Esophagus squamous epithelium (tissue), 5 donors: Measurements from ENCODE around the gene KRT10. TPM values are rescaled to one million over a fixed set of nuclear protein-coding genes. Genes with fewer than 3 reads are reported as not detected.

Experiments used
- DNase-seq: peaks from one replicate; lab custom pipeline; 2025; lab: John Stamatoyannopoulos, UW
- H3K27ac ChIP-seq, 4 donors: fragments of 200-600 bp; sonication (generic); one replicate each; pipeline ENCODE4 v1.5.1; 2016 to 2019; ENCODE audit warnings: mild to moderate bottlenecking in 1 of 4
- H3K27me3 ChIP-seq, 4 donors: fragments of 200-600 bp; sonication (generic); 1 replicate in 3 of 4; 2 replicates in 1 of 4; pipeline versions ENCODE4 v1.5.1 to v1.6.0; 2017 to 2021; ENCODE audit warnings: antibody characterized with exemption in 1 of 4
- H3K36me3 ChIP-seq, 3 donors: fragments of 200-600 bp; sonication (generic); one replicate each; pipeline ENCODE4 v1.5.1; 2016 to 2019
- H3K4me1 ChIP-seq, 3 donors: fragments of 200-600 bp; sonication (generic); one replicate each; pipeline ENCODE4 v1.5.1; 2017 to 2019
- H3K4me3 ChIP-seq, 4 donors: fragments of 200-600 bp; sonication (generic); 1 replicate in 3 of 4; 2 replicates in 1 of 4; pipeline ENCODE4 v1.5.1; 2016 to 2019; ENCODE audit warnings: mild to moderate bottlenecking in 2 of 4, moderate library complexity in 1 of 4
- H3K9me3 ChIP-seq, 3 donors: fragments of 200-600 bp; sonication (generic); one replicate each; pipeline ENCODE4 v1.5.1; 2016 to 2019
- POLR2A ChIP-seq, 4 donors: fragments of 450-650 bp; IDR thresholded peaks; one replicate each; pipeline ENCODE4 v1.6.1; 2017; ENCODE audit warnings: antibody characterized with exemption in 4 of 4, mild to moderate bottlenecking in 4 of 4, moderate library complexity in 3 of 4
- WGBS, 2 donors: methylation state at CpG; one replicate each; pipeline ENCODE4 v1.1.5; 2018; 5-methylcytosine and 5-hydroxymethylcytosine counted together
- intact Hi-C: fragments of 100-400 bp; cut with DNase I; formaldehyde crosslinking; loops from one replicate; pipeline ENCODE4 v1.15.0; 2022
- total RNA-seq, 4 donors: library from RNA; depleted of rRNA; stranded (reverse); fragments of >200 nt; gene quantifications; one replicate each; pipeline ENCODE4 v1.1.0, GENCODE V29; 2016
- TF ChIP-seq, protein P1 (sequence below), 6 experiments: fragments of 450-650 bp in 4 of 6; fragments of 200-600 bp in 2 of 6; sonication (generic) in 2 of 6; IDR thresholded peaks; one replicate each; pipeline ENCODE4 v1.5.1; 2016 to 2019; ENCODE audit warnings: antibody characterized with exemption in 6 of 6, mild to moderate bottlenecking in 4 of 6, moderate library complexity in 4 of 6
- donor health status: DM: yes; HTN: yes; CAD: no.

Gene KRT10
- total RNA-seq, 4 donors from 2014 or later, result 14.4 to 50.0 (median 33.2) TPM

DNA sequence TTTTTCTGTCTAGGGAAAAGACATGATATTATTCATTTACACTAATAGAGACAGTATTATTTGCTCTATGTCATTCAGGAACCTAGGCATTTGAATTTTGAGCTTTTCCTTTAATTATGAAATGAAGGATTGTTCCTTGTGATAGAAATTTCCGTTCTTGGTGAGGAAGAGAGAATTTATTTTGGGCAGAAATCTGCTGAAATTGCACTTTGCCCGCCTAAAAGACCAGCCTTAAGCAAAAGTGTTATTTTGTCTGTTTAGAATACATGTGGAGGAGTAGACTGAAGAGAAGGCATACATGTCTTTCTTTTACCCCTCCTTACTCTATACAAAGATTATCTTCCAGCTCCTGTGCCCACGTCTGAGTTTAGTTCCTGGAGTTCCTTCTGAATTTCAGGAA is 16.8 kb upstream of the KRT10 start:
- TF ChIP-seq, protein P1, sequence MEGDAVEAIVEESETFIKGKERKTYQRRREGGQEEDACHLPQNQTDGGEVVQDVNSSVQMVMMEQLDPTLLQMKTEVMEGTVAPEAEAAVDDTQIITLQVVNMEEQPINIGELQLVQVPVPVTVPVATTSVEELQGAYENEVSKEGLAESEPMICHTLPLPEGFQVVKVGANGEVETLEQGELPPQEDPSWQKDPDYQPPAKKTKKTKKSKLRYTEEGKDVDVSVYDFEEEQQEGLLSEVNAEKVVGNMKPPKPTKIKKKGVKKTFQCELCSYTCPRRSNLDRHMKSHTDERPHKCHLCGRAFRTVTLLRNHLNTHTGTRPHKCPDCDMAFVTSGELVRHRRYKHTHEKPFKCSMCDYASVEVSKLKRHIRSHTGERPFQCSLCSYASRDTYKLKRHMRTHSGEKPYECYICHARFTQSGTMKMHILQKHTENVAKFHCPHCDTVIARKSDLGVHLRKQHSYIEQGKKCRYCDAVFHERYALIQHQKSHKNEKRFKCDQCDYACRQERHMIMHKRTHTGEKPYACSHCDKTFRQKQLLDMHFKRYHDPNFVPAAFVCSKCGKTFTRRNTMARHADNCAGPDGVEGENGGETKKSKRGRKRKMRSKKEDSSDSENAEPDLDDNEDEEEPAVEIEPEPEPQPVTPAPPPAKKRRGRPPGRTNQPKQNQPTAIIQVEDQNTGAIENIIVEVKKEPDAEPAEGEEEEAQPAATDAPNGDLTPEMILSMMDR (IDR thresholded peaks at IDR 0.05), result no peak
- no peak for TF ChIP-seq POLR2A (IDR thresholded peaks at IDR 0.05)
- no peak overlapping the region for H3K27ac ChIP-seq
- WGBS, 2 donors, result 74 to 78% methylated on average over 3 of the region's 3 CpGs
- intact Hi-C loops, result no loop called here
- H3K36me3 ChIP-seq, result peaks cover 0 to 18% (median 0%) of the 10 kb centered on the region in 3 donors
- no peak for DNase-seq
- no peaks in the 10 kb centered on the region for H3K4me1 ChIP-seq
- no peak overlapping the region for H3K4me3 ChIP-seq
- no peaks in the 10 kb centered on the region for H3K9me3 ChIP-seq
- peaks cover 0 to 23% (median 0%) of the 10 kb centered on the region in 4 donors for H3K27me3 ChIP-seq

DNA sequence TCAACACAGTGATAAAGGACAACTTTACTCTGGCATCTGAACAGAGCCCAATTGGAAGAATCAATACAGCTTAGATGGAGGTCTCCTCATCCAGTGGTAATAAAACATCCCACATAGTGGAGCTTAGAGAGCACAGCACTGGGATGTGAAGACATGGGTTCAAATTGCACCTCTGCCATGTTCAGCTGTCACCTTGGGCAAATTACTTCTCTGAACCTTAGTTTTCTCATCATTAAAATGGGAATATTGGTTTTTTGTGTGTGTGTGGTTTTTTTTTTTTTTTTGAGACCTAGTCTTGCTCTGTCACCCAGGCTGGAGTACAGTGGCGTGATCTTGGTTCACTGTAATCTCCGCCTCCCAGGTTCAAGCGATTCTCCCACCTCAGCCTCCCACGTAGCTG is 13.6 kb upstream of the KRT10 start:
- Histone ChIP-seq H3K4me1 (no peaks in the 10 kb centered on the region), H3K9me3 (no peaks in the 10 kb centered on the region), H3K27me3 (peaks cover 0 to 2% (median 0%) of the 10 kb centered on the region in 4 donors), H3K27ac (no peak overlapping the region), H3K36me3 (peaks cover 0 to 20% (median 0%) of the 10 kb centered on the region in 3 donors), H3K4me3 (no peak overlapping the region)
- 90 to 94% methylated on average over 3 to 4 of the region's 4 CpGs for WGBS, 2 donors
- TF ChIP-seq POLR2A (IDR thresholded peaks at IDR 0.05), result no peak
- TF ChIP-seq, protein P1 (IDR thresholded peaks at IDR 0.05), result no peak
- intact Hi-C loops, result no loop called here
- no peak for DNase-seq

DNA sequence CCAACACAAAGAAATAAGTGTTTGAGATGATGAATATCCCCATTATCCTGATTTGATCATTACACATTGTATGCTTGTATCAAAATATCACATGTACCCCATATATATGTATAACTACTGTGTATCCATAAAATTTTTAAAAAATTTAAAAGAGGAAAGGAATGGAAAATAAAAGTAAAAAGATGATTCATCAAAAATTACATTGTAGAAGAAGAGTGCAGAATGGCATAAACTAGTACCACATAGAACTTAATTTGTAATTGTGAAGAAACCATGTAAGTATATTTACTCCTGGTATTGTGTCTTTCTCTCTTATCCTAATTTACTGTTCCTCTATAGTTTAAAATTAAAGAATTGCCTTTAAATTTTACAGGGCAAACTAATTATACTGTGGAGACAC is 11.5 kb upstream of the KRT10 start:
- Histone ChIP-seq H3K36me3 (peaks cover 0 to 24% (median 0%) of the 10 kb centered on the region in 3 donors), H3K9me3 (no peaks in the 10 kb centered on the region), H3K4me1 (no peaks in the 10 kb centered on the region), H3K27me3 (no peaks in the 10 kb centered on the region), H3K27ac (no peak overlapping the region), H3K4me3 (no peak overlapping the region)
- DNase-seq, result no peak
- TF ChIP-seq, protein P1 (IDR thresholded peaks at IDR 0.05), result no peak
- TF ChIP-seq POLR2A (IDR thresholded peaks at IDR 0.05), result no peak
- intact Hi-C loops, result no loop called here

DNA sequence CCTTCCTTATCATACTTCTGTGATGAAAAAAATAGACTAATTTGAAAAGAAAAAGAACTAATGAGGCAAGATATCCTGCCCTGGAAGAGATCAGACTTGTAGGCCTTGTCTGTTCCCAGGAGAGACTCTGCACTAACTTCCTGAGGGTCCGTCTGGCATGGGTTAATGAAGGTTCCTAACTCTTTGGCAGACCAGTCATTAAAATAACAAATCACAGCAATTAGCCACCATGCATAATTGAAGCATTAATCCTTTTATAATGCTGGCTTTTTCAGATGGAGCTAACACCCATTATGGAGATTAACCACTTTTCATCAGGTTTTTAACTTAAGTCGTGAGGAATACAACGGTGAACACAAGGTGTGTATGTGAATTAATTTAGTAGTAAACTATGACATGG is 10.4 kb upstream of the KRT10 start:
- H3K4me3 ChIP-seq, result no peak overlapping the region
- no peak overlapping the region for H3K27ac ChIP-seq
- WGBS, 2 donors, result 63 to 80% methylated on average over 3 of the region's 3 CpGs
- peaks cover 0 to 24% (median 0%) of the 10 kb centered on the region in 3 donors for H3K36me3 ChIP-seq
- H3K4me1 ChIP-seq, result no peaks in the 10 kb centered on the region
- no peaks in the 10 kb centered on the region for H3K27me3 ChIP-seq
- no peaks in the 10 kb centered on the region for H3K9me3 ChIP-seq
- DNase-seq, result no peak
- TF ChIP-seq POLR2A (IDR thresholded peaks at IDR 0.05), result no peak
- TF ChIP-seq, protein P1 (IDR thresholded peaks at IDR 0.05), result no peak
- intact Hi-C loops, result no loop called here

DNA sequence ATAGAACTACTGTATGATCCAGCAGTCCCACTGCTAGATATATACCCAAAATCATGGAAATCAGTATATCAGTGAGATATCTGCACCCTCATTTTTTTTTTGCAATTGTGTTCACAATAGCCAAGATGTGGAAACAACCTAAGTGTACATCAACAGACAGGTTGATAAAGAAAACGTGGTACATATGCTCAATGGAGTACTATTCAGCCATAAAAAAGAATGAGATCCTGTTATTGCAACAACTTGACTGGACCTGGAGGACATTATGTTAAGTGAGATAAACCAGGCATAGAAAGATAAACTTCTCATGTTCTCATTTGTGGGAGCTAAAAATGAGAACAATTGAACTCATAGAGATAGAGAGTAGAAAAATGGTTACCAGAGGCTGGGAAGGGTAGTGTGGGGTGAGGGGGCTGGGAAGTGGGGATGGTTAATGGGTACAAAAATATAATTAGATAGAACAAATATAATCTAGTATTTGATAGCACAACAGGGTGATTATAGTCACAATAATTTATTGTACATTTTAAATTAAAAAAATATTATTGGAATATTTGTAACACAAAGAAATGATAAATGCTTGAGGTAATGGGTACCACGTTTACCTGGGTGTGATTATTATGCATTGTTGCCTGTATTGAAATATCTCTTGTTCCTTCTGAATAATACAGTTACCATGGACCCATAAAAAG is 7.8 kb upstream of the KRT10 start:
- H3K27ac ChIP-seq, result no peak overlapping the region
- H3K36me3 ChIP-seq, result peaks cover 0 to 16% (median 0%) of the 10 kb centered on the region in 3 donors
- TF ChIP-seq, protein P1 (IDR thresholded peaks at IDR 0.05), result no peak
- TF ChIP-seq POLR2A (IDR thresholded peaks at IDR 0.05), result no peak
- intact Hi-C loops, result no loop called here
- 86 to 91% methylated on average over 2 of the region's 2 CpGs for WGBS, 2 donors
- H3K4me1 ChIP-seq, result no peaks in the 10 kb centered on the region
- no peaks in the 10 kb centered on the region for H3K27me3 ChIP-seq
- DNase-seq, result no peak
- H3K9me3 ChIP-seq, result no peaks in the 10 kb centered on the region
- H3K4me3 ChIP-seq, result no peak overlapping the region
